ENCODE data around the gene PSKH1. TPM values are rescaled to one million over a fixed set of nuclear protein-coding genes. Genes with fewer than 3 reads are reported as not detected.

Gene PSKH1
- total RNA-seq, 2 experiments from 2014 or later = 11.4 to 13.3 TPM

DNA sequence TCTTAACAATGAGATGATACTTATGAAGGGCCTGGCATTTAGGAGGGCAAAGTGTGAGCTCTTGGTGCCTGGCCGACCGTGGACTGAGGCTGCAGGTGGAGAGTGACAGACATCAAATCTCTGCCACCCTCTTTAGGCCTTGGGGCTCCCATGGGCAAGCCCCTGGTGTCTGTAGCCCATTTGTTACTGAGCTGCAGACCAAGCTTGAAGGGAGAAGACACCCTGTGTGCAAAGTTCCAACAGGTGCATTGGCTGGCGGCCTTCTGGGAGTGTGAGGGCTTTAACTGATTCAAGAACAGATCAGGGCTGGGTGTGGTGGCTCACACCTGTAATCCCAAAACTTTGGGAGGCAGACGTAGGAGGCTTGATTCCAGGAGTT is 39.4 kb downstream of the PSKH1 start:
- no peak overlapping the region for H3K4me3 ChIP-seq (ENCODE audit: low read length)
- H3K27ac ChIP-seq (ENCODE audit: low read depth in 1 of 2, low read length in 2 of 2) = no peak overlapping the region
- no peak overlapping the region for H3K4me3 Mint-ChIP-seq
- peak in 1 of 14 experiments; percentile 14 for DNase-seq
- intact Hi-C loops (cut with DNase I, micrococcal nuclease) = no loop called here
- no peak overlapping the region for H3K27ac Mint-ChIP-seq
- no peaks in the 10 kb centered on the region for H3K27me3 ChIP-seq (ENCODE audit: control insufficient read depth in 1 of 2, insufficient read depth in 2 of 2, low read length in 2 of 2)
- peaks cover 59% of the 10 kb centered on the region for H3K36me3 ChIP-seq (ENCODE audit: insufficient read depth, low read length)
- H3K4me1 Mint-ChIP-seq (ENCODE audit: low read depth) = peaks cover 30% of the 10 kb centered on the region
- H3K4me1 ChIP-seq (ENCODE audit: insufficient read depth, low read length) = peaks cover 35% of the 10 kb centered on the region
- no peak for ATAC-seq (ENCODE audit: poor library complexity)
- no peaks in the 10 kb centered on the region for H3K9me3 Mint-ChIP-seq
- TF ChIP-seq, protein P1, sequence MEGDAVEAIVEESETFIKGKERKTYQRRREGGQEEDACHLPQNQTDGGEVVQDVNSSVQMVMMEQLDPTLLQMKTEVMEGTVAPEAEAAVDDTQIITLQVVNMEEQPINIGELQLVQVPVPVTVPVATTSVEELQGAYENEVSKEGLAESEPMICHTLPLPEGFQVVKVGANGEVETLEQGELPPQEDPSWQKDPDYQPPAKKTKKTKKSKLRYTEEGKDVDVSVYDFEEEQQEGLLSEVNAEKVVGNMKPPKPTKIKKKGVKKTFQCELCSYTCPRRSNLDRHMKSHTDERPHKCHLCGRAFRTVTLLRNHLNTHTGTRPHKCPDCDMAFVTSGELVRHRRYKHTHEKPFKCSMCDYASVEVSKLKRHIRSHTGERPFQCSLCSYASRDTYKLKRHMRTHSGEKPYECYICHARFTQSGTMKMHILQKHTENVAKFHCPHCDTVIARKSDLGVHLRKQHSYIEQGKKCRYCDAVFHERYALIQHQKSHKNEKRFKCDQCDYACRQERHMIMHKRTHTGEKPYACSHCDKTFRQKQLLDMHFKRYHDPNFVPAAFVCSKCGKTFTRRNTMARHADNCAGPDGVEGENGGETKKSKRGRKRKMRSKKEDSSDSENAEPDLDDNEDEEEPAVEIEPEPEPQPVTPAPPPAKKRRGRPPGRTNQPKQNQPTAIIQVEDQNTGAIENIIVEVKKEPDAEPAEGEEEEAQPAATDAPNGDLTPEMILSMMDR (IDR thresholded peaks at IDR 0.05) = no peak
- POLR2A ChIA-PET = interaction anchor here (0.6 to 1.2 kb wide), 4 partner anchors 9 to 126 kb away, joined by 3 to 4 read pairs (median 3); partner anchors contain the start of genes RANBP10 and TSNAXIP1
- CTCF ChIA-PET = no interaction called here
- H3K27me3 Mint-ChIP-seq = no peaks in the 10 kb centered on the region
- no peaks in the 10 kb centered on the region for H3K9me3 ChIP-seq (ENCODE audit: control insufficient read depth in 1 of 2, insufficient read depth in 1 of 2, low read length in 2 of 2)
- peaks cover 68% of the 10 kb centered on the region for H3K36me3 Mint-ChIP-seq (ENCODE audit: low read depth)

DNA sequence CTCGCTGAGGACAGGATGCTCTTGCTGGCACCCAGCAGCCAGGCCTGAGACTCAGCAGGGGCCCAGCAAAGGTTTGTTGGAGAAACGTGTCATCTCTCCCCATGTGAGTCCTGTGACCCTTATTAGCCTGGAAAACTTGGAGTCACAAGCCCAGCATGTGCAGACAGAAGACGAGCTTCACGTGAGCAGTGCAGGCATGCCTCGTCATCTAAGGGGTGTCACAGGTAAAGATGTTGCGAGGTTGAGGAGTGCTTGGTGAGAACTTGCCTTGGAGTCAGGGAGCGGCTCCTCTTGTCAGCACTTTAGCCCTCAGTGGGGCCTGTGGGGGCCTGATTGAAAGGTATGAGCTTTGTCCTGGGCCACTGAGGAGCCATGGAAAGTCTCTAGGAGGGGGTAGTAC is 40.8 kb downstream of the PSKH1 start:
- intact Hi-C loops (cut with DNase I, micrococcal nuclease) = loop anchor here in 1 of 2 experiments (2.0 kb wide), 2 partner anchors 41 to 151 kb away; partner anchors contain the start of genes NFATC3 and PSKH1

DNA sequence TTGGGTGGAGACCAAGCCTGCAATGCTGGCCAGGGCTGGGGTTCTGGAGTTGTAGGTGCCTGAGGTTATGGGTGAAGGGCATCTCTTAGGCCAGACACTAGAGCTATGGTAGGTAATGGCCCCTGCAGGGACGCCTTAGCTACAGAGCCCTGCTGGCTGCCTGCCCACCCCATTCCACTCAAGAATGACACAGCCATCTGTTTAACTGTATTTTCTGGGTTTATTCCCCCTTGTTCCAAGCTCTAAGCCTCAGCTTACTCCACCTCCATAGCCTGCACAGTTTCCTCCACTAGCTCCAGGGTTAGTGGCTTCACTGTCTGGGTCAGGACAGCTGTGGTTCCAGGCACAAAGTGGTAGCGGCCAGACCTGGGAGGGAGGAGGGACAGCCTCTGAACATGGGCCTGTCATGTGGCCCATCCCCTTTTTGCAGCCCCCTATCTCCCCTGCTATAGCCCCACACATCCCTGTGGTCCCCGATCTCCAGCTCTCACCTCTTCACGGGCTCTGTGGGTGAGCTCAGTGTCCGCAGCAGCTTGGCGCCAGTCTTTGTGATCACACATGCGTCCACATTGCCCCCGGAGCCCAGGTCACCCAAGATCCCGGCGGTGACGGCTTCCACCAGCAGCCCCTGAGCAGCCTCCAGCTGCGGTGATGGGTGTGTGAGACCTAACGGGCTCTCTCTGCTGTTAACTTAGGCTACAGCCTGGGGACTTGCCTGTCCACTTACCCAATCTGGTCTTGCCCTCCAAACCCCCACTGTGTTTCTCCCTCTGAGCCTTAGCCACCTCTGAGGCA is 41.4 kb downstream of the PSKH1 start:
- H3K4me3 ChIP-seq (ENCODE audit: low read length) = no peak overlapping the region
- peak overlapping the region; percentile 95 for H3K27ac Mint-ChIP-seq
- H3K9me3 ChIP-seq (ENCODE audit: control insufficient read depth in 1 of 2, insufficient read depth in 1 of 2, low read length in 2 of 2) = no peaks in the 10 kb centered on the region
- peaks cover 37% of the 10 kb centered on the region for H3K4me1 ChIP-seq (ENCODE audit: insufficient read depth, low read length)
- no peaks in the 10 kb centered on the region for H3K9me3 Mint-ChIP-seq
- CTCF ChIA-PET = interaction anchor here (2.7 kb wide), 1 partner anchor 51 kb away, joined by 10 read pairs; no protein-coding TSS in a partner anchor
- peaks cover 58% of the 10 kb centered on the region for H3K36me3 Mint-ChIP-seq (ENCODE audit: low read depth)
- intact Hi-C loops (cut with DNase I, micrococcal nuclease) = loop anchor here (2.0 to 5.0 kb wide), 4 partner anchors 42 to 150 kb away; partner anchors contain the start of genes PSKH1 (in 2 of the 2) and NFATC3 (in 1 of the 2)
- H3K27me3 Mint-ChIP-seq = no peaks in the 10 kb centered on the region
- no peaks in the 10 kb centered on the region for H3K27me3 ChIP-seq (ENCODE audit: control insufficient read depth in 1 of 2, insufficient read depth in 2 of 2, low read length in 2 of 2)
- peak overlapping the region; percentile 74 to 84 for H3K27ac ChIP-seq (ENCODE audit: low read depth in 1 of 2, low read length in 2 of 2)
- H3K4me3 Mint-ChIP-seq = peak overlapping the region; percentile 98
- POLR2A ChIA-PET = interaction anchor here (1.0 to 3.8 kb wide), 15 partner anchors 15 to 453 kb away, joined by 3 to 44 read pairs (median 10); partner anchors contain the start of genes ACD, ATP6V0D1, CENPT and DDX28
- TF ChIP-seq, protein P1 (IDR thresholded peaks at IDR 0.05) = no peak
- no peak for ATAC-seq (ENCODE audit: poor library complexity)
- peaks cover 28% of the 10 kb centered on the region for H3K4me1 Mint-ChIP-seq (ENCODE audit: low read depth)
- DNase-seq = peak in 1 of 14 experiments; percentile 43
- H3K36me3 ChIP-seq (ENCODE audit: insufficient read depth, low read length) = peaks cover 43% of the 10 kb centered on the region

More for the DNA sequence above, 40.8 kb downstream of the PSKH1 start:
- ChIA-PET POLR2A (interaction anchor here (0.8 to 3.8 kb wide), 7 partner anchors 14 to 128 kb away, joined by 3 to 29 read pairs (median 5); partner anchors contain the start of genes CENPT, DDX28, DUS2 and NUTF2), CTCF (interaction anchor here (2.7 kb wide), 1 partner anchor 50 kb away, joined by 10 read pairs; no protein-coding TSS in a partner anchor)
- TF ChIP-seq, protein P1 (IDR thresholded peaks at IDR 0.05) = no peak
- no peaks in the 10 kb centered on the region for H3K27me3 Mint-ChIP-seq
- H3K27me3 ChIP-seq (ENCODE audit: control insufficient read depth in 1 of 2, insufficient read depth in 2 of 2, low read length in 2 of 2) = no peaks in the 10 kb centered on the region
- peaks cover 60% of the 10 kb centered on the region for H3K36me3 Mint-ChIP-seq (ENCODE audit: low read depth)
- no peaks in the 10 kb centered on the region for H3K9me3 ChIP-seq (ENCODE audit: control insufficient read depth in 1 of 2, insufficient read depth in 1 of 2, low read length in 2 of 2)
- H3K4me3 Mint-ChIP-seq = peak overlapping the region; percentile 63
- H3K9me3 Mint-ChIP-seq = no peaks in the 10 kb centered on the region
- H3K4me3 ChIP-seq (ENCODE audit: low read length) = no peak overlapping the region
- peaks cover 50% of the 10 kb centered on the region for H3K36me3 ChIP-seq (ENCODE audit: insufficient read depth, low read length)
- DNase-seq (no peak), ATAC-seq (ENCODE audit: poor library complexity) (no peak)
- H3K27ac ChIP-seq (ENCODE audit: low read depth in 1 of 2, low read length in 2 of 2) = no peak overlapping the region
- H3K4me1 Mint-ChIP-seq (ENCODE audit: low read depth) = peaks cover 22% of the 10 kb centered on the region
- H3K27ac Mint-ChIP-seq = peak overlapping the region; percentile 95
- H3K4me1 ChIP-seq (ENCODE audit: insufficient read depth, low read length) = peaks cover 30% of the 10 kb centered on the region

Measured in CD4-positive, alpha-beta T cell (primary cell).